Measurements from ENCODE around the gene SPTBN2.
A peak's percentile ranks its signal among the peaks of the same experiment; 100 is the strongest.

Gene SPTBN2

GRCh38 chr11:66728693-66729385, at the start of gene SPTBN2:
SPTBN2 (minus strand) TSS chr11:66729216; CDS start chr11:66721240, 7,976 bp downstream.
- Histone ChIP-seq H3K4me3 (peak within 1 kb of the TSS; percentile 34 to 52 (median 45)), H3K27ac (peak within 1 kb of the TSS in 18 of 21 experiments; percentile 9 to 84 (median 73))

- no peak overlapping the region for H3K4me3 ChIP-seq
- peak overlapping the region in 3 of 21 experiments; percentile 12 to 63 (median 16) for H3K27ac ChIP-seq
Observed at GRCh38 chr11:66768818-66769217, 39.8 kb upstream of the SPTBN2 start.

- Histone ChIP-seq H3K4me3 (no peak overlapping the region), H3K27ac (peak overlapping the region in 10 of 21 experiments; percentile 3 to 63 (median 16))
Observed at GRCh38 chr11:66768088-66768521, 39.1 kb upstream of the SPTBN2 start.

GRCh38 chr11:66767666-66768065, 38.6 kb upstream of the SPTBN2 start:
- no peak overlapping the region for H3K4me3 ChIP-seq
- H3K27ac ChIP-seq, result peak overlapping the region in 11 of 21 experiments; percentile 3 to 63 (median 36)

GRCh38 chr11:66766681-66767080, 37.7 kb upstream of the SPTBN2 start:
- H3K4me3 ChIP-seq, result no peak overlapping the region
- H3K27ac ChIP-seq, result peak overlapping the region in 1 of 21 experiments; percentile 21

GRCh38 chr11:66762088-66762487, 33.1 kb upstream of the SPTBN2 start:
- Histone ChIP-seq H3K27ac (no peak overlapping the region), H3K4me3 (no peak overlapping the region)

- Histone ChIP-seq H3K27ac (no peak overlapping the region), H3K4me3 (no peak overlapping the region)
Observed at GRCh38 chr11:66752148-66752547, 23.1 kb upstream of the SPTBN2 start.

- peak overlapping the region in 13 of 21 experiments; percentile 4 to 74 (median 50) for H3K27ac ChIP-seq
- no peak overlapping the region for H3K4me3 ChIP-seq
Observed at GRCh38 chr11:66749091-66749490, 20.1 kb upstream of the SPTBN2 start.

- Histone ChIP-seq H3K27ac (peak overlapping the region in 9 of 21 experiments; percentile 1 to 74 (median 29)), H3K4me3 (no peak overlapping the region)
Observed at GRCh38 chr11:66747480-66747879, 18.5 kb upstream of the SPTBN2 start.

- Histone ChIP-seq H3K4me3 (peak overlapping the region; percentile 45 to 81 (median 65)), H3K27ac (peak overlapping the region in 20 of 21 experiments; percentile 29 to 96 (median 90))
Observed at GRCh38 chr11:66745356-66746235, 16.6 kb upstream of the SPTBN2 start.

GRCh38 chr11:66744485-66745355, 15.7 kb upstream of the SPTBN2 start:
- Histone ChIP-seq H3K4me3 (peak overlapping the region; percentile 45 to 81 (median 65)), H3K27ac (peak overlapping the region; percentile 70 to 96 (median 90))

GRCh38 chr11:66743271-66743968, 14.4 kb upstream of the SPTBN2 start:
- peak overlapping the region in 6 of 7 experiments; percentile 45 to 81 (median 60) for H3K4me3 ChIP-seq
- peak overlapping the region; percentile 70 to 96 (median 90) for H3K27ac ChIP-seq

GRCh38 chr11:66741153-66741552, 12.1 kb upstream of the SPTBN2 start:
- Histone ChIP-seq H3K27ac (no peak overlapping the region), H3K4me3 (no peak overlapping the region)

- H3K27ac ChIP-seq, result no peak overlapping the region
- H3K4me3 ChIP-seq, result no peak overlapping the region
Observed at GRCh38 chr11:66739983-66740382, 11.0 kb upstream of the SPTBN2 start.

- H3K27ac ChIP-seq, result no peak overlapping the region
- no peak overlapping the region for H3K4me3 ChIP-seq
Observed at GRCh38 chr11:66734215-66734614, 5.2 kb upstream of the SPTBN2 start.

GRCh38 chr11:66729447-66729846, 431 bp upstream of the SPTBN2 start:
- no peak overlapping the region for H3K4me3 ChIP-seq
- H3K27ac ChIP-seq, result no peak overlapping the region

GRCh38 chr11:66728038-66728692, 851 bp downstream of the SPTBN2 start:
- peak overlapping the region in 18 of 21 experiments; percentile 9 to 85 (median 73) for H3K27ac ChIP-seq

More at GRCh38 chr11:66728038-66728692, 851 bp downstream of the SPTBN2 start:
- peak overlapping the region; percentile 35 to 56 (median 47) for H3K4me3 ChIP-seq

All from skin epidermis (tissue), 12 donors.